HG02588 (cell line): ENCODE results near the gene LACTBL1.
"Not testable (repeated sequence)": the region's sequence is repeated elsewhere in the genome, so short reads cannot be mapped to it uniquely, and the experiment has no call there.

ENCODE experiments used
- ATAC-seq: cut with Tn5 transposase; IDR thresholded peaks from one replicate; pipeline ENCODE4 v1.9.1; 2021; ENCODE audit warnings: mild to moderate bottlenecking, moderate library complexity; ENCODE audit not compliant: unreplicated experiment

The LACTBL1 gene

GRCh38 chr1:22972760-22973159 lies at the start of gene LACTBL1:
LACTBL1 (minus strand) TSS chr1:22972866; CDS start chr1:22972316, 550 bp downstream.
- ATAC-seq = no peak

- no peak for ATAC-seq
Observed at GRCh38 chr1:23021834-23022233, 49.2 kb upstream of the LACTBL1 start.

- no peak for ATAC-seq
Observed at GRCh38 chr1:23020706-23021405, 48.2 kb upstream of the LACTBL1 start.

- peak; percentile 6 for ATAC-seq
Observed at GRCh38 chr1:23019863-23020625, 47.4 kb upstream of the LACTBL1 start.

- ATAC-seq = peak; percentile 95
Observed at GRCh38 chr1:23019094-23019862, 46.6 kb upstream of the LACTBL1 start, which contains the start of gene KDM1A. KDM1A (plus strand) TSS chr1:23019468; CDS start chr1:23019597, 129 bp downstream.

GRCh38 chr1:23018661-23019093 lies 46.0 kb upstream of the LACTBL1 start:
- ATAC-seq = no peak

- ATAC-seq = no peak
Observed at GRCh38 chr1:23013657-23014056, 41.0 kb upstream of the LACTBL1 start.

- not testable (repeated sequence) for ATAC-seq
Observed at GRCh38 chr1:23010025-23010424, 37.4 kb upstream of the LACTBL1 start.

GRCh38 chr1:23008901-23009300 lies 36.2 kb upstream of the LACTBL1 start:
- no peak for ATAC-seq

GRCh38 chr1:23007106-23007505 lies 34.4 kb upstream of the LACTBL1 start:
- ATAC-seq = no peak

GRCh38 chr1:23004769-23005168 lies 32.1 kb upstream of the LACTBL1 start:
- not testable (repeated sequence) for ATAC-seq

- no peak for ATAC-seq
Observed at GRCh38 chr1:23004112-23004511, 31.4 kb upstream of the LACTBL1 start.

GRCh38 chr1:23002218-23002617 lies 29.6 kb upstream of the LACTBL1 start:
- ATAC-seq = not testable (repeated sequence)

GRCh38 chr1:23000133-23000532 lies 27.5 kb upstream of the LACTBL1 start:
- not testable (repeated sequence) for ATAC-seq

GRCh38 chr1:22997528-22997927 lies 24.9 kb upstream of the LACTBL1 start:
- ATAC-seq = not testable (repeated sequence)

- ATAC-seq = no peak
Observed at GRCh38 chr1:22995774-22996173, 23.1 kb upstream of the LACTBL1 start.

- not testable (repeated sequence) for ATAC-seq
Observed at GRCh38 chr1:22993220-22993795, 20.6 kb upstream of the LACTBL1 start.

GRCh38 chr1:22992384-22992783 lies 19.7 kb upstream of the LACTBL1 start:
- ATAC-seq = not testable (repeated sequence)

- ATAC-seq = no peak
Observed at GRCh38 chr1:22983944-22984343, 11.3 kb upstream of the LACTBL1 start.

- not testable (repeated sequence) for ATAC-seq
Observed at GRCh38 chr1:22980471-22980790, 7.8 kb upstream of the LACTBL1 start.

GRCh38 chr1:22978299-22978698 lies 5.6 kb upstream of the LACTBL1 start:
- ATAC-seq = no peak
